ENCODE measurements around the gene PCDH18. TPM values are rescaled to one million over a fixed set of nuclear protein-coding genes. Genes with fewer than 3 reads are reported as not detected.
"Not testable (repeated sequence)": the region's sequence is repeated elsewhere in the genome, so short reads cannot be mapped to it uniquely, and the experiment has no call there.

The PCDH18 gene
- total and polyA plus RNA-seq, 10 of the 15 experiments (the other 5 are each of a cell fraction or from before 2014, with no cell fraction given) = 0.46 to 1.4 (median 0.96) TPM

- H3K4me1 ChIP-seq (ENCODE audit: control insufficient read depth, insufficient read depth, low read length); RAD21 ChIA-PET (ENCODE audit: unreplicated experiment); H3K9me3 ChIP-seq (replicated peaks; ENCODE audit: control insufficient read depth, insufficient read depth, low read length); in situ Hi-C loops (cut with MboI); H3K27me3 ChIP-seq (replicated peaks in 1 of 2; ENCODE audit: control insufficient read depth in 2 of 2, insufficient read depth in 2 of 2, low read length in 1 of 2); H3K4me2 ChIP-seq (ENCODE audit: control insufficient read depth, insufficient read depth); CTCF ChIA-PET; BruUV-seq (replicated peaks); POLR2A ChIA-PET; H2AFZ ChIP-seq (ENCODE audit: control insufficient read depth, low read depth, low read length); H3K27ac ChIP-seq (ENCODE audit: control insufficient read depth, insufficient read depth); ATAC-seq; H3K79me2 ChIP-seq (ENCODE audit: control insufficient read depth, insufficient read depth, low read length); H3K9ac ChIP-seq (ENCODE audit: control insufficient read depth, insufficient read depth, low read length); intact Hi-C loops (cut with micrococcal nuclease; ENCODE audit: unreplicated experiment); DNase-seq (ENCODE audit: low read depth, low spot score); H3K36me3 ChIP-seq (ENCODE audit: control insufficient read depth in 2 of 2, insufficient read depth in 2 of 2, low read length in 1 of 2); H4K20me1 ChIP-seq (ENCODE audit: control insufficient read depth, insufficient read depth); FAIRE-seq; H3K4me3 ChIP-seq: not testable (repeated sequence)
- WGBS (ENCODE audit: insufficient coverage, insufficient replicate concordance, low lambda C conversion rate, missing lambda C conversion rate) = 10% methylated on average over 3 of the region's 3 CpGs
- SMC1A ChIA-PET (ENCODE audit: uncharacterized antibody, unreplicated experiment) = interaction anchor here (1.5 to 1.8 kb wide), 2 partner anchors 11 to 15 kb away, joined by 4 to 5 read pairs; partner anchors contain the start of gene PCDH18
Observed at GRCh38 chr4:137517323-137517722, 15.0 kb downstream of the PCDH18 start.

- no peak for TF ChIP-seq ZBTB11 (CRISPR knock-in tag; IDR thresholded peaks at IDR 0.05)
- BruUV-seq (replicated peaks) = no TSS peak
Observed at GRCh38 chr4:137514406-137515111, 17.7 kb downstream of the PCDH18 start.

More at GRCh38 chr4:137514406-137515111, 17.7 kb downstream of the PCDH18 start:
- Histone ChIP-seq H4K20me1 (ENCODE audit: control insufficient read depth, insufficient read depth) (no peaks in the 10 kb centered on the region), H3K27ac (ENCODE audit: control insufficient read depth, insufficient read depth) (no peak overlapping the region), H3K27me3 (replicated peaks in 1 of 2; ENCODE audit: control insufficient read depth in 2 of 2, insufficient read depth in 2 of 2, low read length in 1 of 2) (no peaks in the 10 kb centered on the region), H3K9me3 (replicated peaks; ENCODE audit: control insufficient read depth, insufficient read depth, low read length) (no peaks in the 10 kb centered on the region), H3K4me1 (ENCODE audit: control insufficient read depth, insufficient read depth, low read length) (no peaks in the 10 kb centered on the region; the same call in 1 of the 2 replicates), H3K79me2 (ENCODE audit: control insufficient read depth, insufficient read depth, low read length) (no peaks in the 10 kb centered on the region), H3K4me3 (no peak overlapping the region), H3K36me3 (ENCODE audit: control insufficient read depth in 2 of 2, insufficient read depth in 2 of 2, low read length in 1 of 2) (no peaks in the 10 kb centered on the region), H2AFZ (ENCODE audit: control insufficient read depth, low read depth, low read length) (no peak overlapping the region), H3K9ac (ENCODE audit: control insufficient read depth, insufficient read depth, low read length) (no peak overlapping the region), H3K4me2 (ENCODE audit: control insufficient read depth, insufficient read depth) (no peak overlapping the region)
- ATAC-seq (peak; percentile 49), FAIRE-seq (no peak), DNase-seq (ENCODE audit: low read depth, low spot score) (no peak)
- ChIA-PET CTCF (no interaction called here), SMC1A (ENCODE audit: uncharacterized antibody, unreplicated experiment) (interaction anchor here (1.3 kb wide), 1 partner anchor 72 kb away, joined by 3 read pairs; no protein-coding TSS in a partner anchor), RAD21 (ENCODE audit: unreplicated experiment) (no interaction called here), POLR2A (no interaction called here)
- intact Hi-C loops (cut with micrococcal nuclease; ENCODE audit: unreplicated experiment) = no loop called here
- in situ Hi-C loops (cut with MboI) = no loop called here
- WGBS (ENCODE audit: insufficient coverage, insufficient replicate concordance, low lambda C conversion rate, missing lambda C conversion rate) = 21% methylated on average over 3 of the region's 3 CpGs
